GM19438 (cell line): ENCODE results near the gene SFRP4.

Experiments
- ATAC-seq: cut with Tn5 transposase; IDR thresholded peaks from one replicate; pipeline ENCODE4 v1.9.1; 2021; ENCODE audit warnings: low read depth; ENCODE audit not compliant: unreplicated experiment

SFRP4 gene

GRCh38 chr7:37927773-37928444 is 11.3 kb upstream of the SFRP4 start:
- no peak for ATAC-seq

- ATAC-seq: no peak
Observed at GRCh38 chr7:37925620-37926019, 9.0 kb upstream of the SFRP4 start.

DNA sequence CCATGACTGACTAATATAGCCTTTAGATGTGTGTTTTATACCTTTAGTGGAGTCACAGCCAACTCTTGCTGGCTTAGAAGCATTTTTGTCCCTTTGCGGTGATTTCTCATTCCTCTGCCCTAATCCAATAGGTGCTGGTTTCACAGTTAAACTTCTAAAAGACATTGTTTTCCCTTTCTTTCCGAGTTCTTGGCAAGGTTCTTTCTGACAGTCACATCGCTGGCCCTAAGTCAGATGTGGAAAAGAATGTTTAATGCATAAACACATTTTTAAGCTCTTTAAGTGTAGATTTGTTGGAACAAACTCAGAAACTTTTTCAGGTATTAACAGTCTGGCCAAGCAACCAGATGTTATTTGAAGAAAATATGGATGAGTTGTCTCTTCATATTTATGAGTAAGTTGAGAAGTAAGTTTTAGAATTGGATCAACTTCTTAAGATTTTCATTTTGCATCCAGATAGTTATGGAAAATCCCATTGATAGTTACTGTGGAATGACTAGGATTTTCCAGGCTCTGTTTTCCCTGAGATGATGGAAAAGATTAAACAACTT is 7.9 kb upstream of the SFRP4 start:
- no peak for ATAC-seq

GRCh38 chr7:37923996-37924395 is 7.4 kb upstream of the SFRP4 start:
- no peak for ATAC-seq

GRCh38 chr7:37921876-37922275 is 5.3 kb upstream of the SFRP4 start:
- ATAC-seq: no peak

- peak; percentile 67 for ATAC-seq
Observed at GRCh38 chr7:37920849-37921805, 4.5 kb upstream of the SFRP4 start.

DNA sequence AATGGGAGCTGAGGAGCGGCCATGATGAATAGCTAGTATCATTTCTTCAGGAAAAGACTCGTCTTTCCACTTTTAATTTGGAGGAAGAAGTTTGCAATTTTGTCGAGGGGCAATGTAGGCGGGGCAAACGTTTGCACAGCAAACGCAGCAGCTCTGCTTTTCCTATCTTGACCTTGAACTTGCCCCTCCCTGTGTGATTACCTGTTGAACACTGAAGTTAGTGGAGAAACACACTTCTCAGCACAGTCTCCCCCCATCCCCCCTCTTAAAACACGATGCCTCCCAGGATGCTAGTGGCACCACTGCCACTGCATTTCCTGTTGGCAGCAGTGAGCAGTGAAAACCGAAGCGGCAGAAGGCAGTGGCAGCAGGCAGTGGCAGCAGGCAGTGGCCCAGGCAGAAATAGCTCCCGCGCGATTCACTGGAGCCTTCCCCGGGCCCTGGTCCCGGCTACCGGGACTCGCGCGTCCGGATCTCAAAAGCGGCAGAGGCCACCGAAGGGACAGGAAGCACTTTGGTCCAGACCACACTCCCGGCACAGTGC is 3.8 kb upstream of the SFRP4 start, which contains the start of gene EPDR1:
Gene EPDR1, plus strand, starts transcription at position 336 of the 544 bp plus-strand sequence. CDS start 300 bp downstream, outside the sequence.
- ATAC-seq: peak; percentile 44

- no peak for ATAC-seq
Observed at GRCh38 chr7:37918526-37918925, 1.9 kb upstream of the SFRP4 start.

DNA sequence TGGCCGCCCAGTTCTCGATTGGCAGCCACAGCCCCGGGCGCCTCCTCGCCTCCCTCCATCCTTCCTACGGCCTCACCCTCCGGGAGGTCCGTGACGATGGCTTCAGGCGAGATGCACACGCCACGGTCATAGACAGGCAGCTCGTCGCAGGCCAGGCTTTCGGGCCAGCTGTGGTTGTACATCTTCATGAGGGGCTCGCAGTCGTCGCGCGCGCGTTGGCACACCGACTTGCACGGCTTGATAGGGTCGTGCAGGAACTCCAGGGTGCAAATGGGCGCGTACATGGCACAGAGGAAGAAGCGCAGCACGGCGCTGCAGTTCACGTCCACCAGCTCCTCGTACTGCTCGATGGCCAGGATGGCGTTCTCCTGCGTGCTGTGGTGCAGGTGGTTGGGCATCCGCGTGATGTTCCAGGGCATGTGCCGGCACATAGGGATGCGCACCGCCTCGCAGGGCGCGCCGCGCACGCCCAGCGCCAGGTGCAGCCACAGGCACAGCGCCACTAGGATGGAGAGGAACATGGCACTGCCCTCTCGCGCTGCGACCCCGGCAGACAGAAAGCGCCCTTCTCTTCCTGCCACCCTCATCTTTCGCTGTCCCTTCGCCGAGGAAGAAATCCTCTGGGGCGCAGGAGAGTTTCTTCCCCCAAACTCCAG is 472 bp downstream of the SFRP4 start:
- no peak for ATAC-seq

GRCh38 chr7:37915438-37915837 is 1.2 kb downstream of the SFRP4 start:
- ATAC-seq: no peak

- ATAC-seq: no peak
Observed at GRCh38 chr7:37912756-37913155, 3.9 kb downstream of the SFRP4 start.

DNA sequence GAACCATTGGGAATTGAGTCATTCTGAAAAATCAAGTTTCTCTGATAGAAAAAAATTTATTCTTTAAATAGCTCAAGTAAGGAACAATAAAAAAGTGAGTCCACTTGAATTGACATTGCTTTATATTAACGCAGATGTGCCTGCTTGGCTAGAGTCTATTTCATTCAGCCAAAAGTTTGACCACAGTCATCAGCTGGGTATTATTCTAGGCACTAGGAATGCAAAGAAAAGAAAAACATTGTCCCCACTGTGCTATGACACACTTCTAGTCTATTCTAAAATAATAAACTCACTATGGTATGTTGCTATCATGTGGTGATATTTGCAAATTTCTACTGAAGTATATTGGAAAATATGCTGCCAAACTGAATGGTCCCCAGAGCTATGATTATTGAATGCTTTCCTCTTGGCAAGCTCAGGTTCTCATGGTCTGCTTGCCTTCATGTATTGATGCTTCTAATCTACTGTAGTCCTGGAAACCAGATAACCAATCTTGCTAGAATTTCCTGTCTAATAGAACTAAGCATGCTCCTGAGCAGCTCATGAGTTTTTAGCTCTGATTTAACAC is 8.3 kb downstream of the SFRP4 start:
- ATAC-seq: no peak

- ATAC-seq: no peak
Observed at GRCh38 chr7:37901890-37902524, 14.6 kb downstream of the SFRP4 start.

DNA sequence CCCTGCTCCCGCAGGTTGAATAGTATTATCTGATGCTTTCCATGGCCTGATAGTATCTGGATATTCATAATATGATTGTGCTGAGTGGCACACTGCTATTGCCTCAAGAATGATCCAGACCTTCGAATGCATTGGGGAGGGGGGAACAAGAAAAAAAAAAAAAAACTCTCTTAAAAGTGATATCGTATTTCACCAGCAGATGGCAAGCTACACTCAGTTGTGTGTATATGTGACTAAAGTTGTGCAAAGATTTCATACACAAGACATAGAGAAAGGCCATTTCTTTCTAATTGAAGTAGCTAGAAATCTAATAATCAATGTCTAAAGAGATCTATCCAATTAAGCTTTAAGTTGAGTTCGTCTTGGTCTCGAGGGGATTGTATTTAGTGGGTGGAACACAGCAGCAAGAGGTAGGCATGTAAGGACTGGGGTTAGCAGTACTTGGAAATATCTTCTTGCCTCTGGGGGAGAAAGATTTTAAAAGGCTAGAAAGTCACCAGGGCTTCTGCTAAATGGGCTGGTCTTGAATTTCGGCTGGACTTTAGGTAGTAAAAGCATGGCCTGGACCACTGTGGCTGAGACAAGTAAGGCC is 15.3 kb downstream of the SFRP4 start:
- no peak for ATAC-seq

DNA sequence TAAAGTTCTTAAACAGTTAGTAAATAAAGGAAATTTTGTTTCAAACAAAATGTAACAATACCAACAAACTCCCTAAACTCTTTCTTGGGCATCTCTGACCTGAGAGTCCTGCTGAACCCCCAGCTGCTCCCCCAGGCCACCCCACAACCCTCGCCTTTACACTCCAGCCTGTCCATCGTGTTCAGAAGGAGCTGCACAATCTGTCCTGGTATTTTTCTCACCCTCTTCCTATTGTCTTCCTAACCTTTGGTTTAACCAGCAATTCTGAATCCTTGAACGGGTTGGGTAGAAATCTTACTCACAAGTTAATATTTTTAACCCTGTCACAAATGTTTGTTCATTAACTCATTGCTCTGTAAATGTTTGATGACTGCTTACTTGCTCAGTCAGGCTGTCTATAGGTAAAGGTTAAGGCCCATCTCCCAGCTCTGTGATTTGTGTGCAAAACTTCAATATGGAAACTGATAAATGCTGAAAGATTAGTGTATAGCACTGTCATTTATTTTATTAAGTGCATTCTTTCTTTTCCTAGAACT is 16.8 kb downstream of the SFRP4 start:
- peak; percentile 66 for ATAC-seq

DNA sequence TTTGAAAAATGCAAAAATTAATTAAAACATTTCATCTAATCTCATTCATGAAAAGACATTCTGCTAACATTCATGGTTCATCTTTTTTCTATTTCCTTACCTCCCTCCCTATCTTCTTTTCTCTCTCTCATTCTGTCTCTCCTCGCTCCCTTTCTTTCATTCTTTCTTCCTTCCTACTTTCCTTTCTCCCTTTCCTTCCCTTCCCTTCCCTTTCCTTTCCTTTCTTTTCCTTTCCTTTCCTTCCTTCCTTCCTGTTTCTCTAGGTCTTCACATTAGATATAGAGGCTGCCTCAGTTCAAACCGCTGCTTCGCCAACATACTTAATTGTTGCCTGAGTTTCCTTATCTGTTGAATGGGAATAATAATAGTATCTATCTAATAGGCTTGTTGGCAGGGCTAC is 21.9 kb downstream of the SFRP4 start:
- no peak for ATAC-seq

GRCh38 chr7:37893359-37893758 is 23.3 kb downstream of the SFRP4 start:
- ATAC-seq: no peak

GRCh38 chr7:37882086-37882485 is 34.5 kb downstream of the SFRP4 start:
- no peak for ATAC-seq
